ENCODE results near the gene CDH18.

CDH18 gene

GRCh38 chr5:19917588-19918122 is 70.3 kb downstream of the CDH18 start:
- DNase-seq (ENCODE audit: low read depth), result no peak
- no peak for TF ChIP-seq CTCF (IDR thresholded peaks at IDR 0.05; ENCODE audit: low read length, missing control alignments)
- no peak overlapping the region for H3K4me3 ChIP-seq (replicated peaks; ENCODE audit: low read depth, low read length)

- H3K4me3 ChIP-seq (replicated peaks; ENCODE audit: low read depth, low read length), result no peak overlapping the region
- no peak for TF ChIP-seq CTCF (IDR thresholded peaks at IDR 0.05; ENCODE audit: low read length, missing control alignments)
- DNase-seq (ENCODE audit: low read depth), result no peak
Measured at GRCh38 chr5:19910136-19910535, 77.9 kb downstream of the CDH18 start.

GRCh38 chr5:19904766-19905165 is 83.2 kb downstream of the CDH18 start:
- H3K4me3 ChIP-seq (replicated peaks; ENCODE audit: low read depth, low read length), result no peak overlapping the region
- no peak for TF ChIP-seq CTCF (IDR thresholded peaks at IDR 0.05; ENCODE audit: low read length, missing control alignments)
- no peak for DNase-seq (ENCODE audit: low read depth)

GRCh38 chr5:19903611-19904010 is 84.4 kb downstream of the CDH18 start:
- DNase-seq (ENCODE audit: low read depth), result peak; percentile 80
- no peak for TF ChIP-seq CTCF (IDR thresholded peaks at IDR 0.05; ENCODE audit: low read length, missing control alignments)
- H3K4me3 ChIP-seq (replicated peaks; ENCODE audit: low read depth, low read length), result no peak overlapping the region

- TF ChIP-seq CTCF (IDR thresholded peaks at IDR 0.05; ENCODE audit: low read length, missing control alignments), result no peak
- no peak overlapping the region for H3K4me3 ChIP-seq (replicated peaks; ENCODE audit: low read depth, low read length)
- peak; percentile 46 for DNase-seq (ENCODE audit: low read depth)
Measured at GRCh38 chr5:19902316-19902934, 85.6 kb downstream of the CDH18 start.

- DNase-seq (ENCODE audit: low read depth), result no peak
- no peak for TF ChIP-seq CTCF (IDR thresholded peaks at IDR 0.05; ENCODE audit: low read length, missing control alignments)
- H3K4me3 ChIP-seq (replicated peaks; ENCODE audit: low read depth, low read length), result no peak overlapping the region
Measured at GRCh38 chr5:19900269-19900668, 87.7 kb downstream of the CDH18 start.

- DNase-seq (ENCODE audit: low read depth), result peak; percentile 37
- TF ChIP-seq CTCF (IDR thresholded peaks at IDR 0.05; ENCODE audit: low read length, missing control alignments), result no peak
- no peak overlapping the region for H3K4me3 ChIP-seq (replicated peaks; ENCODE audit: low read depth, low read length)
Measured at GRCh38 chr5:19891658-19892057, 96.3 kb downstream of the CDH18 start.
